PC-9 (cell line): ENCODE measurements around the gene TEKT2. TPM values are rescaled to one million over a fixed set of nuclear protein-coding genes. Genes with fewer than 3 reads are reported as not detected.

Experiments
- BruUV-seq: library from RNA; stranded (reverse); fragments of 400-500 nt; replicated peaks from 2 replicates; lab custom pipeline; 2021; lab: Mats Ljungman, UMichigan
- CTCF ChIA-PET: fragments of 300-600 bp; sonication (Branson Sonifier 250); formaldehyde crosslinking; loops from one replicate; lab custom pipeline; 2022; ENCODE audit warnings: antibody characterized with exemption; lab: Charles Lee
- POLR2A ChIA-PET: fragments of 300-600 bp; sonication (Branson Sonifier 250); formaldehyde crosslinking; loops from one replicate; lab custom pipeline; 2022; ENCODE audit warnings: antibody characterized with exemption; ENCODE audit not compliant: unreplicated experiment; lab: Charles Lee
- DNase-seq, 2 experiments: peaks; one replicate each; pipeline versions ENCODE4 v3.0.0 to v3.0.0-alpha.2; 2015 to 2022; ENCODE audit warnings: mixed read lengths in 1 of 2
- H2AFZ ChIP-seq: fragments of 200-600 bp; sonication (generic); 2 replicates; pipeline ENCODE4 v1.8.1; 2017; ENCODE audit warnings: antibody characterized with exemption
- H3F3A ChIP-seq: fragments of 200-600 bp; sonication (generic); 2 replicates; pipeline ENCODE4 v1.8.1; 2017; ENCODE audit warnings: antibody characterized with exemption, mild to moderate bottlenecking, low read depth; ENCODE audit not compliant: insufficient read depth
- H3K27ac ChIP-seq: fragments of 200-600 bp; sonication (generic); 2 replicates; pipeline ENCODE4 v1.6.1; 2016; ENCODE audit warnings: mixed run types
- H3K27me3 ChIP-seq: fragments of 200-600 bp; sonication (generic); 2 replicates; pipeline ENCODE4 v1.6.1; 2016; ENCODE audit warnings: low read depth, mixed run types; ENCODE audit not compliant: insufficient read depth
- H3K36me3 ChIP-seq: fragments of 200-600 bp; sonication (generic); 2 replicates; pipeline ENCODE4 v1.6.1; 2016; ENCODE audit warnings: low read depth, mixed run types
- H3K4me1 ChIP-seq: fragments of 200-600 bp; sonication (generic); replicated peaks from 2 replicates; pipeline ENCODE4 v1.6.1; 2016; ENCODE audit warnings: mixed run types; ENCODE audit not compliant: insufficient read depth
- H3K4me2 ChIP-seq: fragments of 200-600 bp; sonication (generic); 2 replicates; pipeline ENCODE4 v1.6.1; 2017; ENCODE audit warnings: mixed run types
- H3K4me3 ChIP-seq: fragments of 200-600 bp; sonication (generic); 2 replicates; pipeline ENCODE4 v1.6.1; 2016; ENCODE audit warnings: mixed run types
- H3K79me2 ChIP-seq: fragments of 200-600 bp; sonication (generic); 2 replicates; pipeline ENCODE4 v1.6.1; 2017; ENCODE audit warnings: low read depth, mixed run types
- H3K9me2 ChIP-seq: fragments of 200-600 bp; sonication (generic); 2 replicates; pipeline ENCODE4 v1.8.1; 2017; ENCODE audit warnings: mild to moderate bottlenecking; ENCODE audit not compliant: insufficient read depth
- H3K9me3 ChIP-seq: fragments of 200-600 bp; sonication (generic); 2 replicates; pipeline ENCODE4 v1.8.1; 2016; ENCODE audit warnings: low read depth; ENCODE audit not compliant: insufficient read depth
- H4K20me1 ChIP-seq: fragments of 200-600 bp; sonication (generic); 2 replicates; pipeline ENCODE4 v1.8.1; 2017; ENCODE audit not compliant: insufficient read depth
- CTCF ChIP-seq: fragments of 200-600 bp; sonication (generic); conservative IDR thresholded peaks from 2 replicates; pipeline ENCODE4 v1.6.1; 2017; ENCODE audit warnings: mixed run types, antibody characterized with exemption, mild to moderate bottlenecking, moderate library complexity
- EZH2 ChIP-seq: fragments of 200-600 bp; sonication (generic); IDR thresholded peaks from 2 replicates; pipeline ENCODE4 v1.8.0; 2017; ENCODE audit warnings: antibody characterized with exemption, low read depth
- intact Hi-C: fragments of 100-400 bp; cut with micrococcal nuclease; formaldehyde crosslinking; loops from one replicate; pipeline ENCODE4 v1.10.0; 2022; ENCODE audit not compliant: unreplicated experiment
- total RNA-seq: library from RNA; stranded (reverse); gene quantifications from 2 replicates; pipeline ENCODE4 v1.2.3, GENCODE V29; 2021

Gene TEKT2
- total RNA-seq, 1 experiment from 2014 or later = 1.1 TPM

- CTCF ChIA-PET = interaction anchor here (1.0 kb wide), 1 partner anchor 47 kb away, joined by 3 read pairs; the partner anchor contains the start of gene TRAPPC3
- H3F3A ChIP-seq = peaks cover 4% of the 10 kb centered on the region; the same call in 1 of the 2 replicates
- no TSS peak for BruUV-seq
Measured at GRCh38 chr1:36101546-36101945, 17.7 kb downstream of the TEKT2 start.

GRCh38 chr1:36106269-36106668, 22.4 kb downstream of the TEKT2 start:
- no peak overlapping the region for H3K4me2 ChIP-seq
- peaks cover 17% of the 10 kb centered on the region for H3K4me1 ChIP-seq
- no peaks in the 10 kb centered on the region for H3K36me3 ChIP-seq
- no peaks in the 10 kb centered on the region; the same call in 1 of the 2 replicates for H3F3A ChIP-seq
- H3K9me3 ChIP-seq = no peaks in the 10 kb centered on the region
- no TSS peak for BruUV-seq
- H3K9me2 ChIP-seq = no peaks in the 10 kb centered on the region
- DNase-seq = no peak
- no peak overlapping the region for H2AFZ ChIP-seq
- ChIA-PET POLR2A (no interaction called here), CTCF (no interaction called here)
- H3K27ac ChIP-seq = no peak overlapping the region
- no peak for TF ChIP-seq EZH2
- TF ChIP-seq CTCF = no peak
- H3K4me3 ChIP-seq = no peak overlapping the region
- H3K27me3 ChIP-seq = no peaks in the 10 kb centered on the region
- H3K79me2 ChIP-seq = no peaks in the 10 kb centered on the region
- no peaks in the 10 kb centered on the region for H4K20me1 ChIP-seq
- intact Hi-C loops = no loop called here

More at GRCh38 chr1:36101546-36101945, 17.7 kb downstream of the TEKT2 start:
- Histone ChIP-seq H2AFZ (no peak overlapping the region), H3K79me2 (no peaks in the 10 kb centered on the region), H4K20me1 (no peaks in the 10 kb centered on the region), H3K9me3 (no peaks in the 10 kb centered on the region), H3K4me1 (peaks cover 4% of the 10 kb centered on the region; the same call in 1 of the 2 replicates), H3K27ac (no peak overlapping the region), H3K4me3 (no peak overlapping the region), H3K36me3 (no peaks in the 10 kb centered on the region), H3K9me2 (no peaks in the 10 kb centered on the region), H3K27me3 (no peaks in the 10 kb centered on the region), H3K4me2 (no peak overlapping the region)
- intact Hi-C loops = no loop called here
- POLR2A ChIA-PET = no interaction called here
- TF ChIP-seq EZH2 (no peak), CTCF (no peak)
- no peak for DNase-seq

- BruUV-seq = no TSS peak
- TF ChIP-seq CTCF (no peak), EZH2 (no peak)
Measured at GRCh38 chr1:36107394-36107793, 23.5 kb downstream of the TEKT2 start.

More at GRCh38 chr1:36107394-36107793, 23.5 kb downstream of the TEKT2 start:
- ChIA-PET POLR2A (interaction anchor here (0.6 to 0.7 kb wide), 3 partner anchors 10 to 744 kb away, joined by 3 to 9 read pairs (median 3); no protein-coding TSS in a partner anchor), CTCF (no interaction called here)
- DNase-seq = no peak
- no peaks in the 10 kb centered on the region for H3K27me3 ChIP-seq
- no peak overlapping the region for H3K27ac ChIP-seq
- no peaks in the 10 kb centered on the region for H3K36me3 ChIP-seq
- intact Hi-C loops = no loop called here
- H3K4me2 ChIP-seq = no peak overlapping the region
- no peak overlapping the region for H3K4me3 ChIP-seq
- no peak overlapping the region for H2AFZ ChIP-seq
- no peaks in the 10 kb centered on the region for H3K9me2 ChIP-seq
- no peaks in the 10 kb centered on the region for H4K20me1 ChIP-seq
- no peaks in the 10 kb centered on the region for H3K79me2 ChIP-seq
- no peaks in the 10 kb centered on the region for H3K9me3 ChIP-seq
- H3F3A ChIP-seq = no peaks in the 10 kb centered on the region; the same call in 1 of the 2 replicates
- H3K4me1 ChIP-seq = peaks cover 17% of the 10 kb centered on the region
